Myocyte (in vitro differentiated cells): ENCODE results near the gene MIPEP. TPM values are rescaled to one million over a fixed set of nuclear protein-coding genes. Genes with fewer than 3 reads are reported as not detected.
"Not testable (repeated sequence)": the region's sequence is repeated elsewhere in the genome, so short reads cannot be mapped to it uniquely, and the experiment has no call there.

Experiments used
- DNase-seq: peaks from one replicate; pipeline ENCODE4 v3.0.0-alpha.2; 2012; ENCODE audit warnings: low read depth
- total RNA-seq: library from RNA; depleted of rRNA; stranded (reverse); fragments of >200 nt; gene quantifications from 2 replicates; pipeline ENCODE4 v1.2.3, GENCODE V29; 2014

MIPEP gene
- total RNA-seq, 1 donor from 2014 or later, result 19.9 TPM

GRCh38 chr13:23751195-23751594 is 138.0 kb downstream of the MIPEP start:
- DNase-seq, result no peak

- no peak for DNase-seq
Measured at GRCh38 chr13:23750383-23751121, 138.6 kb downstream of the MIPEP start.

- DNase-seq, result no peak
Measured at GRCh38 chr13:23749288-23749873, 139.8 kb downstream of the MIPEP start.

- DNase-seq, result peak; percentile 42
Measured at GRCh38 chr13:23748109-23748990, 140.8 kb downstream of the MIPEP start.

- not testable (repeated sequence) for DNase-seq
Measured at GRCh38 chr13:23746141-23746540, 143.1 kb downstream of the MIPEP start.

- no peak for DNase-seq
Measured at GRCh38 chr13:23744315-23744714, 144.9 kb downstream of the MIPEP start.

- no peak for DNase-seq
Measured at GRCh38 chr13:23743278-23744076, 145.7 kb downstream of the MIPEP start.

GRCh38 chr13:23741879-23742510 is 147.2 kb downstream of the MIPEP start:
- DNase-seq, result no peak

- no peak for DNase-seq
Measured at GRCh38 chr13:23740002-23740401, 149.2 kb downstream of the MIPEP start.

GRCh38 chr13:23739596-23739995 is 149.6 kb downstream of the MIPEP start:
- DNase-seq, result no peak

GRCh38 chr13:23736541-23736940 is 152.7 kb downstream of the MIPEP start:
- DNase-seq, result no peak

- DNase-seq, result no peak
Measured at GRCh38 chr13:23735329-23735728, 153.9 kb downstream of the MIPEP start.

GRCh38 chr13:23731709-23732108 is 157.5 kb downstream of the MIPEP start:
- no peak for DNase-seq

GRCh38 chr13:23730251-23730650 is 158.9 kb downstream of the MIPEP start:
- no peak for DNase-seq

- DNase-seq, result no peak
Measured at GRCh38 chr13:23729531-23729930, 159.7 kb downstream of the MIPEP start.

- DNase-seq, result no peak
Measured at GRCh38 chr13:23728807-23729206, 160.4 kb downstream of the MIPEP start.

- DNase-seq, result no peak
Measured at GRCh38 chr13:23725922-23726321, 163.3 kb downstream of the MIPEP start.

- DNase-seq, result peak; percentile 74
Measured at GRCh38 chr13:23724196-23724970, 164.8 kb downstream of the MIPEP start.

GRCh38 chr13:23723471-23723870 is 165.7 kb downstream of the MIPEP start:
- DNase-seq, result peak; percentile 68
